ENCODE data around the gene GGACT. TPM values are rescaled to one million over a fixed set of nuclear protein-coding genes. Genes with fewer than 3 reads are reported as not detected.
A peak's percentile ranks its signal among the peaks of the same experiment; 100 is the strongest.

The GGACT gene
- total RNA-seq, 2 donors from 2014 or later = 4.9 to 17.8 TPM

DNA sequence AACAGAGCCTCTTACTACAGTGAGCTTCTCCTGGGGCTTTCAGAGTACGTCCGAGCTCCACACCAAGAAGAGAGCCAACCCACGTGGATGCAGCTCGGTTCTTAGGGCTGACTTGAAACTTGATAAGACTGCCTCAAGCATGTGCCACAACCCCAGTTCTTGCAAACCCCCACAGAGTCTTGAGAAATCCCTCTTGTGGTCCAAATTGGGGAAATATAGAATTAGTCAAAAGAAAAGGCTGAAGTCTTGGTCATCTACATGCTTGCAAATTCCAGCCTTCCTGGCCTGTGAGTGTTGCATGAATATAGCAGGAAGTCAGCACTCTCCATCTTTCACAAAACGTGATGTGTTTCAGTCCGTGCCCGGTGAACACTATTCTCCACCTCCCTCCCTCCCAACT, 95.2 kb downstream of the GGACT start:
- intact Hi-C loops (cut with DNase I) = no loop called here
- H3K36me3 ChIP-seq (replicated peaks in 1 of 2; ENCODE audit: insufficient read depth in 1 of 2, low read depth in 2 of 2) = no peaks in the 10 kb centered on the region
- no peaks in the 10 kb centered on the region for H3K27me3 ChIP-seq
- DNase-seq (peak in 1 of 4 donors; percentile 8), ATAC-seq (no peak)
- H3K27ac ChIP-seq = no peak overlapping the region
- TF ChIP-seq POLR2A (IDR thresholded peaks at IDR 0.05) (no peak), CTCF (IDR thresholded peaks at IDR 0.05) (no peak)
- 85 to 92% methylated on average over 7 of the region's 7 CpGs for WGBS, 2 donors
- no peaks in the 10 kb centered on the region for H3K9me3 ChIP-seq
- no peak overlapping the region for H3K4me3 ChIP-seq
- H3K4me1 ChIP-seq = no peaks in the 10 kb centered on the region

DNA sequence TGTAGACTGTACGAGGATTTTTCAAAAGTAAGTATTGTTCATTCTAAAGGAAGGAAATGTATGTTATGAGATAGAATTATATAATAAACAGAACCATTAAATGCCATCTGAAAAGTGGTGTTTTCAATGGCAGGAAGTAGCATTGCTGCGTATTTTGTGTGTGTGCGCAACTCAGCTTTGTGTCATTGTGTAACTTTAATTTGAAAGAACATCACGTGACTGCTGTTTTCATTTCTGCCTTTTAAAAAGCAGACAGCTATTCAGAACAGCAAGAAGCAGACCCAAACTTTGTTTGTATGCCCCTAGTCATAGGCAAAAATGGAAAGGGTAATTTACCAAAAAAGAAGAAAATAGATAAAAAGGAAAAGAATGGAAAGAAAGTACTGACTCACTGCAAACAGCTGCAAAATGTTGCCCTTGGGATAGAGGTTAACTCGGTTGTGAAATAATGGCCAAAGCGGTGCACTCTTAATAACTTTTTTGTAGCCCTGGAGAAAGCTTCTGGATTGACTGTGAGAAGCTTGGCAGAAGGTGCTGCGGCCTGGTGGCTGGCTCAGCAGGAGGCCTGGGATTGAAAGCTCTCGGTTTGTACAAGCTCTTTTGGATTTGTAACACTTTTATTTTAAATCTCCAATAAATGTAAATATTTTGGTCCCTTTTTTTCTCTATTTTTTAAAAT, 97.3 kb downstream of the GGACT start:
- DNase-seq (peak in 1 of 4 donors; percentile 36), ATAC-seq (peak; percentile 40)
- H3K4me1 ChIP-seq = no peaks in the 10 kb centered on the region
- no peaks in the 10 kb centered on the region for H3K27me3 ChIP-seq
- H3K9me3 ChIP-seq = no peaks in the 10 kb centered on the region
- H3K36me3 ChIP-seq (replicated peaks in 1 of 2; ENCODE audit: insufficient read depth in 1 of 2, low read depth in 2 of 2) = no peaks in the 10 kb centered on the region
- no peak for TF ChIP-seq CTCF (IDR thresholded peaks at IDR 0.05)
- no peak for TF ChIP-seq POLR2A (IDR thresholded peaks at IDR 0.05)
- H3K4me3 ChIP-seq = no peak overlapping the region
- peak overlapping the region in 1 of 4 donors; percentile 33 for H3K27ac ChIP-seq
- 73 to 81% methylated on average over 8 of the region's 8 CpGs for WGBS, 2 donors
- intact Hi-C loops (cut with DNase I) = no loop called here

- no peaks in the 10 kb centered on the region for H3K36me3 ChIP-seq (replicated peaks in 1 of 2; ENCODE audit: insufficient read depth in 1 of 2, low read depth in 2 of 2)
- 51 to 75% methylated on average over 4 of the region's 4 CpGs for WGBS, 2 donors
- intact Hi-C loops (cut with DNase I) = no loop called here
- ATAC-seq (peak; percentile 24), DNase-seq (no peak)
- H3K27me3 ChIP-seq = no peaks in the 10 kb centered on the region
- H3K27ac ChIP-seq = peak overlapping the region in 1 of 4 donors; percentile 33
- H3K4me3 ChIP-seq = no peak overlapping the region
- no peak for TF ChIP-seq CTCF (IDR thresholded peaks at IDR 0.05)
- no peak for TF ChIP-seq POLR2A (IDR thresholded peaks at IDR 0.05)
- no peaks in the 10 kb centered on the region for H3K9me3 ChIP-seq
- no peaks in the 10 kb centered on the region for H3K4me1 ChIP-seq
Observed at GRCh38 chr13:100490692-100491091, 97.9 kb downstream of the GGACT start.

GRCh38 chr13:100485265-100485664, 103.3 kb downstream of the GGACT start:
- Histone ChIP-seq H3K27ac (no peak overlapping the region), H3K4me1 (no peaks in the 10 kb centered on the region), H3K9me3 (no peaks in the 10 kb centered on the region), H3K27me3 (no peaks in the 10 kb centered on the region), H3K4me3 (no peak overlapping the region), H3K36me3 (replicated peaks in 1 of 2; ENCODE audit: insufficient read depth in 1 of 2, low read depth in 2 of 2) (no peaks in the 10 kb centered on the region)
- 56 to 93% methylated on average over 2 of the region's 2 CpGs for WGBS, 2 donors
- intact Hi-C loops (cut with DNase I) = no loop called here
- no peak for TF ChIP-seq CTCF (IDR thresholded peaks at IDR 0.05)
- TF ChIP-seq POLR2A (IDR thresholded peaks at IDR 0.05) = no peak
- ATAC-seq (no peak), DNase-seq (no peak)

- no peaks in the 10 kb centered on the region for H3K27me3 ChIP-seq
- H3K4me3 ChIP-seq = no peak overlapping the region
- ATAC-seq = no peak
- no peak overlapping the region for H3K27ac ChIP-seq
- 81 to 88% methylated on average over 3 of the region's 3 CpGs for WGBS, 2 donors
- TF ChIP-seq CTCF (IDR thresholded peaks at IDR 0.05) (no peak), POLR2A (IDR thresholded peaks at IDR 0.05) (no peak)
- H3K36me3 ChIP-seq (replicated peaks in 1 of 2; ENCODE audit: insufficient read depth in 1 of 2, low read depth in 2 of 2) = no peaks in the 10 kb centered on the region
- DNase-seq = no peak
- H3K9me3 ChIP-seq = no peaks in the 10 kb centered on the region
- no peaks in the 10 kb centered on the region for H3K4me1 ChIP-seq
- intact Hi-C loops (cut with DNase I) = no loop called here
Observed at GRCh38 chr13:100484702-100485101, 103.9 kb downstream of the GGACT start.

Data from body of pancreas (tissue), 4 donors.